HepG2 (cell line): ENCODE results near the gene NDRG2. TPM values are rescaled to one million over a fixed set of nuclear protein-coding genes. Genes with fewer than 3 reads are reported as not detected.

Experiments used
- EP300 ChIP-seq, 3 experiments: sonication (generic) in 1 of 3; formaldehyde crosslinking in 1 of 3; IDR thresholded peaks; 2 replicates each; pipeline versions ENCODE4 v1.5.1 to v1.6.1; 2011 to 2020; ENCODE audit warnings: low read depth in 2 of 3, low read length in 2 of 3, borderline replicate concordance in 1 of 3, improper control_type of control experiment in 1 of 3, mild to moderate bottlenecking in 1 of 3, missing genetic modification reagents in 1 of 3, moderate library complexity in 1 of 3
- KIAA2018 ChIP-seq: sonication (generic); formaldehyde crosslinking; IDR thresholded peaks from 2 replicates; pipeline ENCODE4 v1.5.0; 2020; ENCODE audit warnings: mild to moderate bottlenecking, missing genetic modification reagents, borderline replicate concordance
- ZNF142 ChIP-seq: sonication (generic); formaldehyde crosslinking; IDR thresholded peaks from 2 replicates; pipeline ENCODE4 v1.4.0; 2020; ENCODE audit warnings: missing genetic modification reagents
- ZNF749 ChIP-seq: sonication (generic); formaldehyde crosslinking; IDR thresholded peaks from 2 replicates; pipeline ENCODE4 v1.8.0; 2022; ENCODE audit warnings: mild to moderate bottlenecking, missing genetic modification reagents, moderate library complexity, borderline replicate concordance
- polyA plus RNA-seq, 8 experiments: library from polyadenylated mRNA; depleted of rRNA in 3 of 8; stranded (reverse) in 7 of 8; unstranded in 1 of 8; fragments of >200 nt; fragmentation: Illumina TruSeq in 4 of 8; extraction: Trizol in 4 of 8; gene quantifications; 2 replicates each; pipeline versions ENCODE4 v1.2.1 to v1.2.3, GENCODE V29; 2011 to 2016; ENCODE audit warnings: low read depth in 4 of 8, missing spikeins in 1 of 8, mixed read lengths in 1 of 8; ENCODE audit not compliant: insufficient read depth in 1 of 8
- total RNA-seq, 5 experiments: library from RNA; depleted of rRNA; stranded (reverse); fragments of >200 nt; fragmentation: Illumina TruSeq; extraction: Trizol; gene quantifications; 2 replicates each; pipeline ENCODE4 v1.2.3, GENCODE V29; 2016; ENCODE audit warnings: low read depth in 1 of 5
- TF ChIP-seq, protein P1 (sequence below): fragments of 450-650 bp; IDR thresholded peaks from 2 replicates; pipeline ENCODE4 v1.6.1; 2017; ENCODE audit warnings: mild to moderate bottlenecking
- TF ChIP-seq, protein P2 (sequence below): sonication (generic); formaldehyde crosslinking; IDR thresholded peaks from 2 replicates; pipeline ENCODE4 v1.4.0; 2020; ENCODE audit warnings: missing genetic modification reagents

NDRG2 gene
- total and polyA plus RNA-seq, 2 of the 13 experiments (the other 11 are each of a cell fraction or from before 2014, with no cell fraction given) = 27.2 to 189 TPM

GRCh38 chr14:21068521-21069387, 43.9 kb upstream of the NDRG2 start (continued):
- no peak for TF ChIP-seq ZNF142
- TF ChIP-seq ZNF749 (CRISPR knock-in tag) = no peak
- TF ChIP-seq, protein P1, sequence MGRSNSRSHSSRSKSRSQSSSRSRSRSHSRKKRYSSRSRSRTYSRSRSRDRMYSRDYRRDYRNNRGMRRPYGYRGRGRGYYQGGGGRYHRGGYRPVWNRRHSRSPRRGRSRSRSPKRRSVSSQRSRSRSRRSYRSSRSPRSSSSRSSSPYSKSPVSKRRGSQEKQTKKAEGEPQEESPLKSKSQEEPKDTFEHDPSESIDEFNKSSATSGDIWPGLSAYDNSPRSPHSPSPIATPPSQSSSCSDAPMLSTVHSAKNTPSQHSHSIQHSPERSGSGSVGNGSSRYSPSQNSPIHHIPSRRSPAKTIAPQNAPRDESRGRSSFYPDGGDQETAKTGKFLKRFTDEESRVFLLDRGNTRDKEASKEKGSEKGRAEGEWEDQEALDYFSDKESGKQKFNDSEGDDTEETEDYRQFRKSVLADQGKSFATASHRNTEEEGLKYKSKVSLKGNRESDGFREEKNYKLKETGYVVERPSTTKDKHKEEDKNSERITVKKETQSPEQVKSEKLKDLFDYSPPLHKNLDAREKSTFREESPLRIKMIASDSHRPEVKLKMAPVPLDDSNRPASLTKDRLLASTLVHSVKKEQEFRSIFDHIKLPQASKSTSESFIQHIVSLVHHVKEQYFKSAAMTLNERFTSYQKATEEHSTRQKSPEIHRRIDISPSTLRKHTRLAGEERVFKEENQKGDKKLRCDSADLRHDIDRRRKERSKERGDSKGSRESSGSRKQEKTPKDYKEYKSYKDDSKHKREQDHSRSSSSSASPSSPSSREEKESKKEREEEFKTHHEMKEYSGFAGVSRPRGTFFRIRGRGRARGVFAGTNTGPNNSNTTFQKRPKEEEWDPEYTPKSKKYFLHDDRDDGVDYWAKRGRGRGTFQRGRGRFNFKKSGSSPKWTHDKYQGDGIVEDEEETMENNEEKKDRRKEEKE = no peak
- TF ChIP-seq, protein P2, sequence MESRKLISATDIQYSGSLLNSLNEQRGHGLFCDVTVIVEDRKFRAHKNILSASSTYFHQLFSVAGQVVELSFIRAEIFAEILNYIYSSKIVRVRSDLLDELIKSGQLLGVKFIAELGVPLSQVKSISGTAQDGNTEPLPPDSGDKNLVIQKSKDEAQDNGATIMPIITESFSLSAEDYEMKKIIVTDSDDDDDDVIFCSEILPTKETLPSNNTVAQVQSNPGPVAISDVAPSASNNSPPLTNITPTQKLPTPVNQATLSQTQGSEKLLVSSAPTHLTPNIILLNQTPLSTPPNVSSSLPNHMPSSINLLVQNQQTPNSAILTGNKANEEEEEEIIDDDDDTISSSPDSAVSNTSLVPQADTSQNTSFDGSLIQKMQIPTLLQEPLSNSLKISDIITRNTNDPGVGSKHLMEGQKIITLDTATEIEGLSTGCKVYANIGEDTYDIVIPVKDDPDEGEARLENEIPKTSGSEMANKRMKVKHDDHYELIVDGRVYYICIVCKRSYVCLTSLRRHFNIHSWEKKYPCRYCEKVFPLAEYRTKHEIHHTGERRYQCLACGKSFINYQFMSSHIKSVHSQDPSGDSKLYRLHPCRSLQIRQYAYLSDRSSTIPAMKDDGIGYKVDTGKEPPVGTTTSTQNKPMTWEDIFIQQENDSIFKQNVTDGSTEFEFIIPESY (CRISPR knock-in tag) = no peak; the same call in 1 of the 2 replicates
- no peak for TF ChIP-seq KIAA2018 (CRISPR knock-in tag)
- TF ChIP-seq EP300 (IDR thresholded peaks at IDR 0.05; ENCODE audit: low read depth in 2 of 2, low read length in 2 of 2) = no peak; a peak in 1 of 4 replicates
- TF ChIP-seq EP300 (CRISPR knock-in tag; IDR thresholded peaks at IDR 0.05; ENCODE audit: borderline replicate concordance) = 0 out of 2 replicates have a peak, but pooled peaks have one; percentile 12
